Renal pelvis (tissue), 12 donors: ENCODE data around the gene CKS2. TPM values are rescaled to one million over a fixed set of nuclear protein-coding genes. Genes with fewer than 3 reads are reported as not detected.
"Not testable (repeated sequence)": the region's sequence is repeated elsewhere in the genome, so short reads cannot be mapped to it uniquely, and the experiment has no call there.

Source experiments
- DNase-seq: peaks from one replicate; pipeline ENCODE4 v3.0.0-alpha.2; 2013
- long read RNA-seq, 16 experiments: transcript quantifications; one replicate each; lab custom pipeline, GENCODE V29; 2026
- polyA plus RNA-seq, 3 donors: library from polyadenylated mRNA; unstranded; fragments of 120-200 nt; gene quantifications; one replicate each; pipeline ENCODE4 v1.2.1, GENCODE V29; 2013; ENCODE audit not compliant: insufficient read length in 3 of 3

The CKS2 gene
- 100 to 1,000 TPM in 1 of 3 donors, 10 to 100 TPM in 2; 72.5 to 109 (median 84.6) TPM for polyA plus RNA-seq
- long read RNA-seq, donor 1, transcript CKS2-201 (3 exons, 613 nt) = major isoform, 82 of 82 reads
- long read RNA-seq, donor 1, partial matches to known transcripts = 0 of 82 reads
- long read RNA-seq, donor 1, other reads (novel, unspliced or antisense) = 0 of 82 reads
- long read RNA-seq, donor 2, transcript CKS2-201 (3 exons, 613 nt) = major isoform, 138 of 143 reads
- long read RNA-seq, donor 2, partial matches to known transcripts = 5 of 143 reads
- long read RNA-seq, donor 2, other reads (novel, unspliced or antisense) = 0 of 143 reads
- long read RNA-seq, donor 3, transcript CKS2-201 (3 exons, 613 nt) = major isoform, 79 of 79 reads
- long read RNA-seq, donor 3, partial matches to known transcripts = 0 of 79 reads
- long read RNA-seq, donor 3, other reads (novel, unspliced or antisense) = 0 of 79 reads
- long read RNA-seq, donor 4, transcript CKS2-201 (3 exons, 613 nt) = major isoform, 103 of 113 reads
- long read RNA-seq, donor 4, partial matches to known transcripts = 10 of 113 reads
- long read RNA-seq, donor 4, other reads (novel, unspliced or antisense) = 0 of 113 reads
- long read RNA-seq, donor 5, transcript CKS2-201 (3 exons, 613 nt) = major isoform, 68 of 68 reads
- long read RNA-seq, donor 5, partial matches to known transcripts = 0 of 68 reads
- long read RNA-seq, donor 5, other reads (novel, unspliced or antisense) = 0 of 68 reads
- long read RNA-seq, donor 6, transcript CKS2-201 (3 exons, 613 nt) = major isoform, 83 of 83 reads
- long read RNA-seq, donor 6, partial matches to known transcripts = 0 of 83 reads
- long read RNA-seq, donor 6, other reads (novel, unspliced or antisense) = 0 of 83 reads
- long read RNA-seq, donor 7, transcript CKS2-201 (3 exons, 613 nt) = major isoform, 73 of 73 reads
- long read RNA-seq, donor 7, partial matches to known transcripts = 0 of 73 reads
- long read RNA-seq, donor 7, other reads (novel, unspliced or antisense) = 0 of 73 reads
- long read RNA-seq, donor 8, transcript CKS2-201 (3 exons, 613 nt) = major isoform, 33 of 33 reads
- long read RNA-seq, donor 8, partial matches to known transcripts = 0 of 33 reads
- long read RNA-seq, donor 8, other reads (novel, unspliced or antisense) = 0 of 33 reads
- long read RNA-seq, donor 9, transcript CKS2-201 (3 exons, 613 nt) = major isoform, 81 of 87 reads
- long read RNA-seq, donor 9, partial matches to known transcripts = 6 of 87 reads
- long read RNA-seq, donor 9, other reads (novel, unspliced or antisense) = 0 of 87 reads
- long read RNA-seq, donor 10, transcript CKS2-201 (3 exons, 613 nt) = major isoform, 76 of 76 reads
- long read RNA-seq, donor 10, partial matches to known transcripts = 0 of 76 reads
- long read RNA-seq, donor 10, other reads (novel, unspliced or antisense) = 0 of 76 reads
- long read RNA-seq, donor 11, transcript CKS2-201 (3 exons, 613 nt) = major isoform, 49 of 49 reads
- long read RNA-seq, donor 11, partial matches to known transcripts = 0 of 49 reads
- long read RNA-seq, donor 11, other reads (novel, unspliced or antisense) = 0 of 49 reads
- long read RNA-seq, donor 12, transcript CKS2-201 (3 exons, 613 nt) = major isoform, 117 of 117 reads
- long read RNA-seq, donor 12, partial matches to known transcripts = 0 of 117 reads
- long read RNA-seq, donor 12, other reads (novel, unspliced or antisense) = 0 of 117 reads
- long read RNA-seq, donor 13, transcript CKS2-201 (3 exons, 613 nt) = major isoform, 34 of 34 reads
- long read RNA-seq, donor 13, partial matches to known transcripts = 0 of 34 reads
- long read RNA-seq, donor 13, other reads (novel, unspliced or antisense) = 0 of 34 reads
- long read RNA-seq, donor 14 = 0 reads
- long read RNA-seq, donor 15, transcript CKS2-201 (3 exons, 613 nt) = major isoform, 103 of 103 reads
- long read RNA-seq, donor 15, partial matches to known transcripts = 0 of 103 reads
- long read RNA-seq, donor 15, other reads (novel, unspliced or antisense) = 0 of 103 reads
- long read RNA-seq, donor 16, transcript CKS2-201 (3 exons, 613 nt) = major isoform, 93 of 93 reads
- long read RNA-seq, donor 16, partial matches to known transcripts = 0 of 93 reads
- long read RNA-seq, donor 16, other reads (novel, unspliced or antisense) = 0 of 93 reads

GRCh38 chr9:89310475-89311345 is at the start of gene CKS2:
Gene CKS2 (plus strand): TSS chr9:89311195. CDS start chr9:89311293, 98 bp downstream.
- DNase-seq = peak; percentile 100

DNA sequence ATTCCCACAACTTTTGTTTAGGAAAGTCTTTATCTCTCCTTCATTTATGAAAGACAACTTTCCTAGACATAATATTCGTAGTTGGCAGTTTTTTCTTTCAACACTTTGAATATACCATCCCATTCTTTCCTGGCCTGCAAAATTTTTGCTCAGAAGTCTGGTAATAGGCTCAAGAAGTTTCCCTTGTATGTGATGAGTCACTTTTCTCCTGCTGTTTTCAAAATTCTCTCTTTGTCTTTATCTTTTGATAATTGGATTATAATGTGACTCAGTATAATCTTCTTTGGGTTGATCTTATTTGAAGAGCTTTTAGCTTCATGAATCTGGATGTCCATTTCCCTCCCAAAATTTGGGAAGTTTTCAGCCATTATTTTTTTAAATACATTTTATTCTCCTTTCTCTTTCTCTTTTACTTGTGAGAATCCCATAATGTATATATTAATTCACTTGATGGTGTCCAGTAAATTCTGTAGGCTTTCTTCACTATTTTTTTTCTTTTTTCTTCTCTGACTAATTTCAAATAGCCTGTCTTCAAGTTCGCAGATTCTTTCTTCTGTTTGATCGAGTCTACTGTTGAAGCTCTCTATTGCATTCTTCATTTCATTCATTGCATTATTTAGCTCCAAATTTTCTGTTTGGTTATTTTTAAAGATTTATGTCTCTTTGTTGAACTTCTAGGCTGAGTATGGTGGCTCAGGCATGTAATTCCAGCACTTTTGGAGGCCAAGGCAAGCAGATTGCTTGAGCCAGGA is 37.3 kb upstream of the CKS2 start:
- no peak for DNase-seq

DNA sequence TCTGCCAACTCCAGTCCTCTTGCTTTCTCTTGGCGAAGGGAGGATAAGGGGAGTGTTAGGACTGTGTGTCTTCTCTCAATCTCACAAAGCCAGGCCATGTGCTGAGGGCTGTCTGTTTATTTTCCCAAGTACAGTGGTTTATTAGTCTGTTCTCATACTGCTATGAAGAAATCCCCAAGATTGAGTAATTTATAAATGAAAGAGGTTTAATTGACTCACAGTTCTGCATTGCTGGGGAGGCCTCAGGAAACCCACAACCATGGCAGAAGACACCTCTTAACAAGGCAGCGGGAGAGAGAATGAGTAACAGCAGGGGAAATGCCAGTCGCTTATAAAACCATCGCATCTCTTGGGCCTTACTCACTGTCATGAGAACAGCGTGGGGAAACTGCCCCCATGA is 36.2 kb upstream of the CKS2 start:
- no peak for DNase-seq

DNA sequence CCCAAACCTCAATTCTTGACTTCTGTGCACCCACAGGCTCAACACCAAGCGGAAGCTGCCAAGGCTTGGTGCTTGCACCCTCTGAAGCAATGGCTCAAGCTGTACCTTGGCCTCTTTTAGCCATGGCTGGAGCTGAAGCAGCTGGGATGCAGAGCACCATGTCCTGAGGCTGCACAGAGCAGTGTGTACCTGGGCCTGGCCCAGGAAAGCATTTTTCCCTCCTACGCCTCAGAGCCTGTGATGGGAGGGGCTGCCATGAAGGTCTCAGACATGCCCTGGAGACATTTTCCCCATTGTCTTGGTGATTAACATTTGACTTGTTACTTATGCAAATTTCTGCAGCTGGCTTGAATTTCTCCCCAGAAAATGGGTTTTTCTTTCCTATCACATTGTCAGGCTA is 35.0 kb upstream of the CKS2 start:
- not testable (repeated sequence) for DNase-seq

DNA sequence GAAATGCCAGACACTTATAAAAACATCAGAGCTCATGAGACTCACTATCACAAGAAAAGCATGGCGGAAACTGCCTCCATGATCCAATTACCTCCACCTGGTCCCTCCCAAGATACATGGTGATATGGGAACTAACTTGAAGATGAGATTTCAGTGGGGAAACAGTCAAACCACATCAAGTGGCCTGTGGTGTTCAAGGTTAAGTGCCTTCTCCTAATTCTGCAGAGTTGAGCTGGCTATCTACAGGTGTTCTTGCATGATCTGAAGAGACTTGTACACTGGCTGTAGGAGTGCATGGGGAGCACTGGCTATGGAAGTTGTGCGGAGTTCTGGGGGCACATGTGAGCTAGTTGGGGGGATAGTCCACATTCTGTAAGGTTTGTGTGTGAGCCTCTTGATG is 34.0 kb upstream of the CKS2 start:
- no peak for DNase-seq

GRCh38 chr9:89277454-89277853 is 33.5 kb upstream of the CKS2 start:
- DNase-seq = no peak

- DNase-seq = no peak
Measured at GRCh38 chr9:89278551-89278950, 32.4 kb upstream of the CKS2 start.

- DNase-seq = peak; percentile 49
Measured at GRCh38 chr9:89278997-89279739, 31.8 kb upstream of the CKS2 start.

GRCh38 chr9:89281106-89281505 is 29.9 kb upstream of the CKS2 start:
- DNase-seq = no peak

GRCh38 chr9:89282248-89282968 is 28.6 kb upstream of the CKS2 start:
- DNase-seq = not testable (repeated sequence)

DNA sequence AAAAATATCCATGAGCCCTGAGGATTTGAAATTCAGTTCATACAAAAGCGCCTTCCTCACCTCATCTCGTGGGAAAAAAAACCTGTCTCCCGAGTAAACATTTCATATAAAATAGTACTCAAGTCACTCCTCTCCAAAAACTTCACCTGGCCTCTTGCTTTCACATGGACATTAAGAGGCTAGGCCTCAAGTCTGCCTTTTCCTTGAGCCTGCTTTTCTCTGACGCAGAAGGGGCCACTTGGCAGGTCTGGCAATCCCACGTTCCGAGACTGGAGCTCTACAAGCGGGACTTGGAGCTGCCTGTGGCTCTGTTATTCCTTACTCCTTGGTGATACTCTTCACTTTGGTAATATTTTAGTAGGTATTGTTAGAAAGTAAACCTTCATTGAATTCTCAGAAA is 26.9 kb upstream of the CKS2 start:
- DNase-seq = no peak

- no peak for DNase-seq
Measured at GRCh38 chr9:89291741-89292140, 19.3 kb upstream of the CKS2 start.

- no peak for DNase-seq
Measured at GRCh38 chr9:89293014-89293413, 18.0 kb upstream of the CKS2 start.

- DNase-seq = no peak
Measured at GRCh38 chr9:89295400-89295799, 15.6 kb upstream of the CKS2 start.

DNA sequence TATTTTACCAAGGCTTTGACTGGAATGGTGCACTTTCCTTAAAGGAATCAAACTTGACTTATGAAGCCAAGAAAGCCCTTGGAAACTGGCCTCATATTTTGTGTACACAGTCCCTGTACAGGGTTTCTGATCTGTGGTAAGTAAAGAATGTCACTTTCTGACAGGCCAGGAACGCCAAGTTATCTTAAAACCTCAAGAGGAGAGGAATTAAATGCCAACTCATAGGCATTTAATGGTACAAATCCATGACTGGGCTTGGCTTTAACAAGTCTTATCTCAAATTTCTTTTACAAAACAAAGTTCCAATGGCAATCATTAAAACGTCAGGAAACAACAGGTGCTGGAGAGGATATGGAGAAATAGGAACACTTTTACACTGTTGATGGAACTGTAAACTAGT is 9.0 kb upstream of the CKS2 start:
- not testable (repeated sequence) for DNase-seq

GRCh38 chr9:89304020-89304833 is 6.8 kb upstream of the CKS2 start:
- no peak for DNase-seq
